H9 (cell line): ENCODE results near the gene EPC2. TPM values are rescaled to one million over a fixed set of nuclear protein-coding genes. Genes with fewer than 3 reads are reported as not detected.

Source experiments
- DNase-seq: peaks from one replicate; pipeline ENCODE4 v3.0.0-alpha.2; 2017
- H2AFZ ChIP-seq: one replicate; pipeline ENCODE4 v1.6.1; 2013; ENCODE audit warnings: mild to moderate bottlenecking, low read length, control low read depth, moderate library complexity
- H2AK5ac ChIP-seq: 2 replicates; pipeline ENCODE4 v1.6.1; 2013; ENCODE audit warnings: low read length, control low read depth, mixed read lengths; ENCODE audit not compliant: insufficient read length
- H2BK120ac ChIP-seq: one replicate; pipeline ENCODE4 v1.6.1; 2013; ENCODE audit warnings: low read depth, mild to moderate bottlenecking, low read length, control low read depth, inconsistent platforms; ENCODE audit not compliant: poor library complexity, severe bottlenecking
- H2BK12ac ChIP-seq: 2 replicates; pipeline ENCODE4 v1.6.1; 2013; ENCODE audit warnings: low read length, control low read depth, mixed read lengths, low read depth; ENCODE audit not compliant: insufficient read length
- H2BK15ac ChIP-seq: 2 replicates; pipeline ENCODE4 v1.6.1; 2013; ENCODE audit warnings: low read depth, low read length, control low read depth
- H2BK20ac ChIP-seq: one replicate; pipeline ENCODE4 v1.6.1; 2013; ENCODE audit warnings: low read depth, mild to moderate bottlenecking, low read length, control low read depth, inconsistent platforms; ENCODE audit not compliant: poor library complexity, severe bottlenecking
- H2BK5ac ChIP-seq: 2 replicates; pipeline ENCODE4 v1.6.1; 2013; ENCODE audit warnings: low read length, control low read depth, mixed read lengths; ENCODE audit not compliant: insufficient read length
- H3K14ac ChIP-seq: 2 replicates; pipeline ENCODE4 v1.6.1; 2013; ENCODE audit warnings: low read length, control low read depth; ENCODE audit not compliant: insufficient read depth
- H3K18ac ChIP-seq: 2 replicates; pipeline ENCODE4 v1.6.1; 2013; ENCODE audit warnings: low read depth, mild to moderate bottlenecking, mixed read lengths, low read length, control low read depth; ENCODE audit not compliant: insufficient read length
- H3K23ac ChIP-seq: 2 replicates; pipeline ENCODE4 v1.6.1; 2013; ENCODE audit warnings: low read length, control low read depth, mixed read lengths, low read depth; ENCODE audit not compliant: insufficient read length
- H3K23me2 ChIP-seq: 2 replicates; pipeline ENCODE4 v1.6.1; 2013; ENCODE audit warnings: low read depth, mild to moderate bottlenecking, mixed read lengths, low read length, control low read depth; ENCODE audit not compliant: insufficient read length, poor library complexity, severe bottlenecking
- H3K27ac ChIP-seq: 2 replicates; pipeline ENCODE4 v1.5.1; 2013; ENCODE audit warnings: low read length, control low read depth, mixed read lengths, low read depth; ENCODE audit not compliant: insufficient read length
- H3K27me3 ChIP-seq: 2 replicates; pipeline ENCODE4 v1.6.1; 2013; ENCODE audit warnings: low read length, control low read depth, inconsistent platforms; ENCODE audit not compliant: insufficient read depth
- H3K4ac ChIP-seq: 2 replicates; pipeline ENCODE4 v1.6.1; 2013; ENCODE audit warnings: low read depth, mild to moderate bottlenecking, control low read depth, inconsistent platforms, low read length, moderate library complexity
- H3K4me1 ChIP-seq: 2 replicates; pipeline ENCODE4 v1.6.1; 2013; ENCODE audit warnings: low read length, control low read depth, inconsistent platforms; ENCODE audit not compliant: insufficient read depth
- H3K4me2 ChIP-seq: 2 replicates; pipeline ENCODE4 v1.6.1; 2013; ENCODE audit warnings: low read length, control low read depth, mixed read lengths; ENCODE audit not compliant: insufficient read length, insufficient read depth
- H3K56ac ChIP-seq: 2 replicates; pipeline ENCODE4 v1.6.1; 2013; ENCODE audit warnings: low read depth, mild to moderate bottlenecking, mixed read lengths, low read length, control low read depth; ENCODE audit not compliant: insufficient read length
- H3K79me1 ChIP-seq: 2 replicates; pipeline ENCODE4 v1.6.1; 2013; ENCODE audit warnings: low read depth, mild to moderate bottlenecking, moderate library complexity, low read length, control low read depth, inconsistent platforms; ENCODE audit not compliant: insufficient read depth, poor library complexity, severe bottlenecking
- H3K79me2 ChIP-seq: 2 replicates; pipeline ENCODE4 v1.6.1; 2013; ENCODE audit warnings: low read length, control low read depth, inconsistent platforms; ENCODE audit not compliant: insufficient read depth
- H3K9ac ChIP-seq: 2 replicates; pipeline ENCODE4 v1.6.1; 2013; ENCODE audit warnings: low read length, control low read depth, mixed read lengths; ENCODE audit not compliant: insufficient read length; ENCODE audit errors: extremely low read depth
- H3K9me3 ChIP-seq: one replicate; pipeline ENCODE4 v1.6.1; 2013; ENCODE audit warnings: low read depth, low read length, inconsistent platforms; ENCODE audit not compliant: control insufficient read depth
- H3T11ph ChIP-seq: one replicate; pipeline ENCODE4 v1.6.1; 2013; ENCODE audit warnings: mild to moderate bottlenecking, low read length, control low read depth, inconsistent platforms
- H4K20me1 ChIP-seq: one replicate; pipeline ENCODE4 v1.6.1; 2013; ENCODE audit not compliant: control insufficient read depth, insufficient read length, insufficient read depth
- H4K5ac ChIP-seq: 2 replicates; pipeline ENCODE4 v1.6.1; 2013; ENCODE audit warnings: low read depth, mild to moderate bottlenecking, mixed read lengths, low read length, control low read depth; ENCODE audit not compliant: insufficient read length
- H4K8ac ChIP-seq: replicated peaks from 2 replicates; pipeline ENCODE4 v1.6.1; 2013; ENCODE audit warnings: low read length, control low read depth, mixed read lengths, low read depth; ENCODE audit not compliant: insufficient read length
- H4K91ac ChIP-seq: 2 replicates; pipeline ENCODE4 v1.6.1; 2013; ENCODE audit warnings: low read depth, mild to moderate bottlenecking, moderate library complexity, mixed read lengths, low read length, control low read depth; ENCODE audit not compliant: insufficient read length
- H3K27ac Mint-ChIP-seq, 3 experiments: 2 replicates in 2 of 3; 3 replicates in 1 of 3; pipeline ENCODE4 v1.8.0; 2020 to 2021; ENCODE audit warnings: mixed read lengths in 3 of 3, mild to moderate bottlenecking in 1 of 3, moderate library complexity in 1 of 3
- H3K27me3 Mint-ChIP-seq: 2 replicates; pipeline ENCODE4 v1.8.0; 2021; ENCODE audit warnings: low read depth, mild to moderate bottlenecking, moderate library complexity, mixed read lengths
- H3K36me3 Mint-ChIP-seq, 3 experiments: 2 replicates in 2 of 3; 3 replicates in 1 of 3; pipeline ENCODE4 v1.8.0; 2020 to 2021; ENCODE audit warnings: low read depth in 3 of 3, mixed read lengths in 3 of 3; ENCODE audit not compliant: insufficient read depth in 1 of 3
- H3K4me1 Mint-ChIP-seq, 2 experiments: 2 replicates each; pipeline ENCODE4 v1.8.0; 2020; ENCODE audit warnings: mixed read lengths in 2 of 2
- H3K4me3 Mint-ChIP-seq, 2 experiments: 2 replicates in 1 of 2; 3 replicates in 1 of 2; pipeline ENCODE4 v1.8.0; 2020 to 2021; ENCODE audit warnings: mild to moderate bottlenecking in 2 of 2, mixed read lengths in 2 of 2, moderate library complexity in 1 of 2
- H3K9me3 Mint-ChIP-seq, 2 experiments: 2 replicates in 1 of 2; 3 replicates in 1 of 2; pipeline ENCODE4 v1.8.0; 2020; ENCODE audit warnings: mild to moderate bottlenecking in 2 of 2, mixed read lengths in 2 of 2, moderate library complexity in 1 of 2
- WGBS: extraction: QIAGEN DNeasy Blood & Tissue Kit; methylation state at CpG from one replicate; pipeline ENCODE4 v1.1.7; 2013; ENCODE audit warnings: missing lambda C conversion rate, low lambda C conversion rate, mixed read lengths; ENCODE audit not compliant: insufficient read length; ENCODE audit errors: extremely low coverage; 5-methylcytosine and 5-hydroxymethylcytosine counted together
- total RNA-seq: library from RNA; stranded (reverse); gene quantifications from 2 replicates; pipeline ENCODE4 v1.2.1, GENCODE V29; 2021
- TF ChIP-seq, protein P1 (sequence below): fragments of 200-600 bp; sonication (generic); conservative IDR thresholded peaks from 3 replicates; pipeline ENCODE4 v1.8.0; 2021; ENCODE audit warnings: antibody characterized with exemption, mild to moderate bottlenecking

EPC2 gene
- total RNA-seq, 1 experiment from 2014 or later: 31.3 TPM

DNA sequence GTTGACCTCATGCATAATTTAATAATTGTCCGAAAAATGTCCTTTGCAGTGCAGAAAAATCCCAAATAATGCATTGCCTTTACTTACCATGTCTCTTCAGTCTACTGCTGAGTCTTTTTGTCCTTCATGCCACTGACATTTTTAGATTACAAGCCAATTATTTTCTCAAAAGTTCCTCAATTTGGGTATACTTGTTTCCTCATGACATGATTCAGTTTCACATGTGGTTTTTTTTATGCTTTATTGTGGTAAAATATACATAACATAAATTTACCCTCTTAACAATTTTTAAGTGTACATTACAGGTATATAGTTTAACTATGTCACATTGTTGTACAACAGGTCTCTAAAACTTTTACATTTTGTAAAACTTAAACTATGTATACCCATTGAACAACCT is 81.0 kb downstream of the EPC2 start:
- no peaks in the 10 kb centered on the region; the same call in 1 of the 2 replicates for H3K4me1 ChIP-seq
- H3K27me3 ChIP-seq: no peaks in the 10 kb centered on the region
- H2AFZ ChIP-seq: no peak overlapping the region
- H3K9ac ChIP-seq: no peak overlapping the region
- H2BK120ac ChIP-seq: no peak overlapping the region
- H4K20me1 ChIP-seq: no peaks in the 10 kb centered on the region
- Mint-ChIP-seq H3K36me3 (peaks cover 3 to 6% (median 5%) of the 10 kb centered on the region in 3 experiments; a peak in 3 of 7 replicates), H3K4me3 (no peak overlapping the region), H3K27ac (no peak overlapping the region), H3K27me3 (no peaks in the 10 kb centered on the region), H3K4me1 (peaks cover 25 to 27% of the 10 kb centered on the region in 2 experiments), H3K9me3 (no peaks in the 10 kb centered on the region)
- no peak overlapping the region for H4K5ac ChIP-seq
- no peak overlapping the region for H3K4me2 ChIP-seq
- H3K27ac ChIP-seq: no peak overlapping the region
- no peak overlapping the region for H2BK15ac ChIP-seq
- no peak overlapping the region for H3K18ac ChIP-seq
- H3K9me3 ChIP-seq: no peaks in the 10 kb centered on the region
- H3K79me1 ChIP-seq: no peaks in the 10 kb centered on the region
- no peak overlapping the region for H4K91ac ChIP-seq
- H3K14ac ChIP-seq: no peak overlapping the region
- H3K56ac ChIP-seq: no peak overlapping the region
- H2BK5ac ChIP-seq: no peak overlapping the region
- H2AK5ac ChIP-seq: no peak overlapping the region
- no peak overlapping the region for H3K23ac ChIP-seq
- no peak for DNase-seq
- peaks cover 4% of the 10 kb centered on the region; the same call in 1 of the 2 replicates for H3K79me2 ChIP-seq
- H2BK12ac ChIP-seq: no peak overlapping the region
- no CpG with 5 or more reads among the region's 1 CpG for WGBS
- H3K23me2 ChIP-seq: no peaks in the 10 kb centered on the region
- no peak overlapping the region for H4K8ac ChIP-seq
- H3K4ac ChIP-seq: no peak overlapping the region
- TF ChIP-seq, protein P1, sequence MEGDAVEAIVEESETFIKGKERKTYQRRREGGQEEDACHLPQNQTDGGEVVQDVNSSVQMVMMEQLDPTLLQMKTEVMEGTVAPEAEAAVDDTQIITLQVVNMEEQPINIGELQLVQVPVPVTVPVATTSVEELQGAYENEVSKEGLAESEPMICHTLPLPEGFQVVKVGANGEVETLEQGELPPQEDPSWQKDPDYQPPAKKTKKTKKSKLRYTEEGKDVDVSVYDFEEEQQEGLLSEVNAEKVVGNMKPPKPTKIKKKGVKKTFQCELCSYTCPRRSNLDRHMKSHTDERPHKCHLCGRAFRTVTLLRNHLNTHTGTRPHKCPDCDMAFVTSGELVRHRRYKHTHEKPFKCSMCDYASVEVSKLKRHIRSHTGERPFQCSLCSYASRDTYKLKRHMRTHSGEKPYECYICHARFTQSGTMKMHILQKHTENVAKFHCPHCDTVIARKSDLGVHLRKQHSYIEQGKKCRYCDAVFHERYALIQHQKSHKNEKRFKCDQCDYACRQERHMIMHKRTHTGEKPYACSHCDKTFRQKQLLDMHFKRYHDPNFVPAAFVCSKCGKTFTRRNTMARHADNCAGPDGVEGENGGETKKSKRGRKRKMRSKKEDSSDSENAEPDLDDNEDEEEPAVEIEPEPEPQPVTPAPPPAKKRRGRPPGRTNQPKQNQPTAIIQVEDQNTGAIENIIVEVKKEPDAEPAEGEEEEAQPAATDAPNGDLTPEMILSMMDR: no peak
- H3T11ph ChIP-seq: no peak overlapping the region
- no peak overlapping the region for H2BK20ac ChIP-seq
